ENCODE data around the gene HLCS. TPM values are rescaled to one million over a fixed set of nuclear protein-coding genes. Genes with fewer than 3 reads are reported as not detected.

The HLCS gene
- total RNA-seq, 3 donors from 2014 or later (not counting 1 experiment from before 2014, with no cell fraction given), result 28.4 to 36.0 (median 33.0) TPM

GRCh38 chr21:36964827-36965719 lies 1.4 kb downstream of the HLCS start:
- WGBS (ENCODE audit: insufficient coverage), result 91% methylated on average over 7 of the region's 8 CpGs
- Mint-ChIP-seq H3K36me3 (no peaks in the 10 kb centered on the region), H3K27ac (peak overlapping the region; percentile 87 to 89), H3K4me1 (peaks cover 9 to 13% of the 10 kb centered on the region in 2 donors), H3K27me3 (ENCODE audit: low read depth in 2 of 2) (no peaks in the 10 kb centered on the region), H3K4me3 (peak overlapping the region; percentile 93), H3K9me3 (no peaks in the 10 kb centered on the region)
- intact Hi-C loops (cut with micrococcal nuclease), result no loop called here
- no peak for TF ChIP-seq CTCF (IDR thresholded peaks at IDR 0.05)
- no peak overlapping the region for H3K27ac ChIP-seq (ENCODE audit: low read length)
- no peak for ATAC-seq
- peaks cover 10% of the 10 kb centered on the region for H3K36me3 ChIP-seq (ENCODE audit: control insufficient read depth, insufficient read depth, low read length)
- DNase-seq, result peak in 1 of 2 donors; percentile 13
- H3K4me1 ChIP-seq (ENCODE audit: control insufficient read depth, insufficient read depth, low read length), result peaks cover 12% of the 10 kb centered on the region
- no peaks in the 10 kb centered on the region for H3K9me3 ChIP-seq (ENCODE audit: control insufficient read depth, insufficient read depth, low read length)
- no peak overlapping the region for H3K4me3 ChIP-seq (ENCODE audit: low read length)
- no peaks in the 10 kb centered on the region for H3K27me3 ChIP-seq (ENCODE audit: control insufficient read depth, insufficient read depth, low read length)

DNA sequence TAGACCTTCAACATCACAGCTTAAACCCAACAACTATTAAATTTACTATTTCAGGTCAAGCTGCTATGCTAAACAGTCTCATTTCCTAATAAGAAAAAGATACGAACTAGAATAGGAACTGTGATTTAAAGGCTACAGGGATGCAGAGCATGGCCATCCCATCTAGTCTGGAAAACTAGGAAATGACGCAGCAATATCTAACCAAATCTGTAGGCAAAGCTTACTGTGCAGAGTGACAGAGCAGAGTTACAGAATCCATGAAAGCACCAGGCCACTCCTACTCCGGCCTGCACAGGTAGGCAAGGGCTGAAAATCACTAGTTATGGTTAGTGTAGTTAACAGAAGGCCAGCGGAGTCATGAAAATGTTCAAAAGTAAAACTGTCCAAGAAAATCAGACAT lies 2.1 kb downstream of the HLCS start:
- DNase-seq, result no peak
- ATAC-seq, result no peak
- no peaks in the 10 kb centered on the region for H3K9me3 ChIP-seq (ENCODE audit: control insufficient read depth, insufficient read depth, low read length)
- H3K9me3 Mint-ChIP-seq, result no peaks in the 10 kb centered on the region
- intact Hi-C loops (cut with micrococcal nuclease), result no loop called here
- WGBS (ENCODE audit: insufficient coverage), result 92% methylated on average over 4 of the region's 4 CpGs
- H3K27me3 Mint-ChIP-seq (ENCODE audit: low read depth in 2 of 2), result no peaks in the 10 kb centered on the region
- no peak for TF ChIP-seq CTCF (IDR thresholded peaks at IDR 0.05)
- no peaks in the 10 kb centered on the region for H3K36me3 Mint-ChIP-seq
- peaks cover 12% of the 10 kb centered on the region for H3K4me1 ChIP-seq (ENCODE audit: control insufficient read depth, insufficient read depth, low read length)
- no peaks in the 10 kb centered on the region for H3K27me3 ChIP-seq (ENCODE audit: control insufficient read depth, insufficient read depth, low read length)
- peak overlapping the region; percentile 93 for H3K4me3 Mint-ChIP-seq
- H3K4me1 Mint-ChIP-seq, result peaks cover 13% of the 10 kb centered on the region in 2 donors
- H3K27ac ChIP-seq (ENCODE audit: low read length), result no peak overlapping the region
- H3K36me3 ChIP-seq (ENCODE audit: control insufficient read depth, insufficient read depth, low read length), result peaks cover 10% of the 10 kb centered on the region
- peak overlapping the region; percentile 87 to 89 for H3K27ac Mint-ChIP-seq
- H3K4me3 ChIP-seq (ENCODE audit: low read length), result no peak overlapping the region

- no peaks in the 10 kb centered on the region for H3K9me3 Mint-ChIP-seq
- Histone ChIP-seq H3K27ac (ENCODE audit: low read length) (no peak overlapping the region), H3K36me3 (ENCODE audit: control insufficient read depth, insufficient read depth, low read length) (peaks cover 10% of the 10 kb centered on the region), H3K27me3 (ENCODE audit: control insufficient read depth, insufficient read depth, low read length) (no peaks in the 10 kb centered on the region), H3K4me3 (ENCODE audit: low read length) (no peak overlapping the region), H3K9me3 (ENCODE audit: control insufficient read depth, insufficient read depth, low read length) (no peaks in the 10 kb centered on the region), H3K4me1 (ENCODE audit: control insufficient read depth, insufficient read depth, low read length) (peaks cover 12% of the 10 kb centered on the region)
- H3K4me1 Mint-ChIP-seq, result peaks cover 12 to 14% of the 10 kb centered on the region in 2 donors
- H3K27ac Mint-ChIP-seq, result no peak overlapping the region
- H3K4me3 Mint-ChIP-seq, result no peak overlapping the region
- TF ChIP-seq CTCF (IDR thresholded peaks at IDR 0.05), result no peak
- DNase-seq (no peak), ATAC-seq (no peak)
- intact Hi-C loops (cut with micrococcal nuclease), result no loop called here
- no peaks in the 10 kb centered on the region for H3K27me3 Mint-ChIP-seq (ENCODE audit: low read depth in 2 of 2)
- 89% methylated on average over 10 of the region's 11 CpGs for WGBS (ENCODE audit: insufficient coverage)
- no peaks in the 10 kb centered on the region for H3K36me3 Mint-ChIP-seq
These were observed 4.2 kb downstream of the HLCS start for GRCh38 chr21:36962098-36962780.
